Kidney (tissue), 14 donors: ENCODE results near the gene ADAMTS14. TPM values are rescaled to one million over a fixed set of nuclear protein-coding genes. Genes with fewer than 3 reads are reported as not detected.

Source experiments
- DNase-seq, 5 donors: peaks; one replicate each; pipeline ENCODE4 v3.0.0-alpha.2; 2013 to 2020
- FAIRE-seq: peaks from 2 replicates; lab custom pipeline; 2012; peaks lifted over from hg19 to GRCh38; lab: Jason Lieb, UNC
- H3K27ac ChIP-seq, 2 donors: one replicate each; pipeline ENCODE4 v1.7.0; 2013; ENCODE audit warnings: low read depth in 2 of 2, low read length in 2 of 2, inconsistent platforms in 1 of 2
- H3K27me3 ChIP-seq: one replicate; pipeline ENCODE4 v1.7.1; 2013; ENCODE audit warnings: low read length, inconsistent platforms; ENCODE audit not compliant: control insufficient read depth, insufficient read depth
- H3K36me3 ChIP-seq, 3 donors: one replicate each; pipeline versions ENCODE4 v1.7.0 to v1.7.1; 2013; ENCODE audit warnings: low read length in 3 of 3, control low read depth in 1 of 3, inconsistent platforms in 1 of 3; ENCODE audit not compliant: insufficient read depth in 3 of 3, control insufficient read depth in 2 of 3
- H3K4me1 ChIP-seq, 3 donors: one replicate each; pipeline versions ENCODE4 v1.7.0 to v1.7.1; 2013; ENCODE audit warnings: low read length in 3 of 3, inconsistent platforms in 1 of 3, low read depth in 1 of 3; ENCODE audit not compliant: control insufficient read depth in 2 of 3, insufficient read depth in 2 of 3
- H3K4me3 ChIP-seq, 3 donors: one replicate each; pipeline versions ENCODE4 v1.7.0 to v1.8.1; 2013; ENCODE audit warnings: low read length in 3 of 3, control low read depth in 1 of 3, inconsistent platforms in 1 of 3
- H3K9ac ChIP-seq, 3 donors: one replicate each; pipeline versions ENCODE4 v1.7.0 to v1.7.1; 2013; ENCODE audit warnings: low read length in 3 of 3, control low read depth in 1 of 3, inconsistent platforms in 1 of 3
- H3K9me3 ChIP-seq, 3 donors: one replicate each; pipeline versions ENCODE4 v1.7.0 to v1.7.1; 2013; ENCODE audit warnings: low read length in 3 of 3, control low read depth in 1 of 3, inconsistent platforms in 1 of 3; ENCODE audit not compliant: control insufficient read depth in 2 of 3, insufficient read depth in 1 of 3
- intact Hi-C: fragments of 100-400 bp; cut with DNase I; formaldehyde crosslinking; loops from one replicate; pipeline ENCODE4 v1.11.1; 2022
- polyA plus RNA-seq: library from polyadenylated mRNA; stranded (reverse); fragments of 350-450 nt; fragmentation: Illumina TruSeq; extraction: RNeasy Lipid Tissue Mini Kit (QIAGEN cat#74804); gene quantifications from one replicate; pipeline ENCODE4 v1.2.3, GENCODE V29; 2014; ENCODE audit warnings: low read depth, low replicate concordance; ENCODE audit not compliant: insufficient read depth
- total RNA-seq: library from RNA; stranded (reverse); fragmentation: NEBNext Ultra II Directional; extraction: Animal tissue kit (Norgen Biotek cat#: 25700); gene quantifications from one replicate; pipeline ENCODE4 v1.2.1, GENCODE V29; 2021
- TF ChIP-seq, protein P1 (sequence below): IDR thresholded peaks from 3 replicates; pipeline ENCODE4 v1.5.1; 2012; ENCODE audit warnings: mild to moderate bottlenecking, moderate library complexity, borderline replicate concordance; ENCODE audit not compliant: insufficient read depth; ENCODE audit errors: extremely low read depth
- donor health status: control.
- donor health status: control.
- donor health status: control.
- donor health status: control.
- donor health status: control.
- donor health status: DM: yes; HTN: yes; CAD: no.
- donor health status: Normal renal cell carcinoma (clear cell type).

Gene ADAMTS14
- total and polyA plus RNA-seq, 2 donors from 2014 or later, result 0.47 TPM; not detected in 1

DNA sequence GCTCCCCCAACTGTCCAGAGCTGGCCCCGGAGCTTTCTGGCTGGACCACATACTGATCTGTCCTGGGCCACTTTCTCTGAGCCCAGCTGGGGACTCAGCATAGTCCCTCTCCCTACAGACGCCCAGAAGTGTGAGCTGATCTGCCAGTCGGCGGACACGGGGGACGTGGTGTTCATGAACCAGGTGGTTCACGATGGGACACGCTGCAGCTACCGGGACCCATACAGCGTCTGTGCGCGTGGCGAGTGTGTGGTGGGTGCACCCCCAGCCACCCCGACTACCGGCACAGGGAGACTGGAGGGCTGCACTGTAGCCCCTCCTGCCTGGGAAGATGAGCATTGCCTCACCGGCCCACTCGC, 71.1 kb downstream of the ADAMTS14 start:
- H3K27me3 ChIP-seq, result no peaks in the 10 kb centered on the region
- peaks cover 7 to 12% (median 7%) of the 10 kb centered on the region in 3 donors for H3K4me1 ChIP-seq
- DNase-seq (peak in 1 of 5 donors; percentile 40), FAIRE-seq (no peak)
- H3K27ac ChIP-seq, result no peak overlapping the region
- no peak overlapping the region for H3K4me3 ChIP-seq
- no peak overlapping the region for H3K9ac ChIP-seq
- TF ChIP-seq, protein P1, sequence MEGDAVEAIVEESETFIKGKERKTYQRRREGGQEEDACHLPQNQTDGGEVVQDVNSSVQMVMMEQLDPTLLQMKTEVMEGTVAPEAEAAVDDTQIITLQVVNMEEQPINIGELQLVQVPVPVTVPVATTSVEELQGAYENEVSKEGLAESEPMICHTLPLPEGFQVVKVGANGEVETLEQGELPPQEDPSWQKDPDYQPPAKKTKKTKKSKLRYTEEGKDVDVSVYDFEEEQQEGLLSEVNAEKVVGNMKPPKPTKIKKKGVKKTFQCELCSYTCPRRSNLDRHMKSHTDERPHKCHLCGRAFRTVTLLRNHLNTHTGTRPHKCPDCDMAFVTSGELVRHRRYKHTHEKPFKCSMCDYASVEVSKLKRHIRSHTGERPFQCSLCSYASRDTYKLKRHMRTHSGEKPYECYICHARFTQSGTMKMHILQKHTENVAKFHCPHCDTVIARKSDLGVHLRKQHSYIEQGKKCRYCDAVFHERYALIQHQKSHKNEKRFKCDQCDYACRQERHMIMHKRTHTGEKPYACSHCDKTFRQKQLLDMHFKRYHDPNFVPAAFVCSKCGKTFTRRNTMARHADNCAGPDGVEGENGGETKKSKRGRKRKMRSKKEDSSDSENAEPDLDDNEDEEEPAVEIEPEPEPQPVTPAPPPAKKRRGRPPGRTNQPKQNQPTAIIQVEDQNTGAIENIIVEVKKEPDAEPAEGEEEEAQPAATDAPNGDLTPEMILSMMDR, result no peak
- intact Hi-C loops, result no loop called here
- H3K36me3 ChIP-seq, result no peaks in the 10 kb centered on the region
- H3K9me3 ChIP-seq, result no peaks in the 10 kb centered on the region

DNA sequence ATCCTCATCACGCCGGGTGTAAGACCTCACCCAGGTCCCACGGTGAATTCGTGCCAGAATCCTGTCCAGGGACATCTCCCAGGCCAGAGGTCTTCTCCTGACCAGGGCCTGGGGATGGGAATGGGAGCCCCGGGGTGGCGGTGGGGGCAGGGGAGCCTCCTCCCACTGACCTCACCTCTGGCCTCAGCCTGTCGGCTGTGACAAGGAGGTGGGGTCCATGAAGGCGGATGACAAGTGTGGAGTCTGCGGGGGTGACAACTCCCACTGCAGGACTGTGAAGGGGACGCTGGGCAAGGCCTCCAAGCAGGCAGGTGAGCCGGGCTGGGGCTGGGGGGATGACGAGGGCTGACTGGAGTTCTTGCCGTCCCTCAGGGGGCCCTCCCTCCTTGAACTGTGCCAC, 71.6 kb downstream of the ADAMTS14 start:
- no peaks in the 10 kb centered on the region for H3K27me3 ChIP-seq
- H3K36me3 ChIP-seq, result no peaks in the 10 kb centered on the region
- no peak for FAIRE-seq
- H3K27ac ChIP-seq, result no peak overlapping the region
- TF ChIP-seq, protein P1, result no peak
- H3K4me3 ChIP-seq, result no peak overlapping the region
- peaks cover 6 to 12% (median 7%) of the 10 kb centered on the region in 3 donors for H3K4me1 ChIP-seq
- intact Hi-C loops, result no loop called here
- H3K9me3 ChIP-seq, result no peaks in the 10 kb centered on the region
- DNase-seq, result peak in 1 of 5 donors; percentile 56
- no peak overlapping the region for H3K9ac ChIP-seq

DNA sequence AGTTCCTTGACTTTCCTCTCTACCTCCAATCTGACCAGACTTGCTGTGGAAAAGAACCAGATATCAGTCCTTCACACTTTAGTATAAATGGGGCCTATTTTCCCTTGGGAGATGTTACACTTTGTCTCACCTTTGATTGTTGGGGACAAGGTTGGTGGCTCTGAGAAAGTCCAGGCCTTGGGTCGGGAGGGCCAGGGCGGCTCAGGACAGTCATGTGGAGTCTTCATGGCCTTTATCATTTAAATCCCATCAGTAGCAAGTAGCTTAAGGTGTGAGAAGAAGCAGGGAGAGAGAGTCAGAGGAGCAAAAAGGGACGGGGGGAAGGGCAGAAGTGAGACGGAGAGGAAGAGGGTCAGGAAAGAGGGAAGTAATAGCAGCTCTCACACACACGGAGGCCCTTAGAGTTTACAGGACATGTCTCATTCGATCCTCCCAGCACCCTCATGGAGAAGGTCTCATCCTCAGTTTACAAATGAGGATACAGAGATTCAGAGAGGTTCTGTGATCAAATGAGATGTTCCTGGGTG, 72.4 kb downstream of the ADAMTS14 start:
- Histone ChIP-seq H3K36me3 (no peaks in the 10 kb centered on the region), H3K27ac (no peak overlapping the region), H3K9ac (no peak overlapping the region), H3K27me3 (no peaks in the 10 kb centered on the region), H3K4me3 (no peak overlapping the region), H3K9me3 (no peaks in the 10 kb centered on the region), H3K4me1 (peaks cover 6 to 12% (median 7%) of the 10 kb centered on the region in 3 donors)
- DNase-seq, result no peak
- TF ChIP-seq, protein P1, result no peak
- intact Hi-C loops, result no loop called here
- FAIRE-seq, result no peak

DNA sequence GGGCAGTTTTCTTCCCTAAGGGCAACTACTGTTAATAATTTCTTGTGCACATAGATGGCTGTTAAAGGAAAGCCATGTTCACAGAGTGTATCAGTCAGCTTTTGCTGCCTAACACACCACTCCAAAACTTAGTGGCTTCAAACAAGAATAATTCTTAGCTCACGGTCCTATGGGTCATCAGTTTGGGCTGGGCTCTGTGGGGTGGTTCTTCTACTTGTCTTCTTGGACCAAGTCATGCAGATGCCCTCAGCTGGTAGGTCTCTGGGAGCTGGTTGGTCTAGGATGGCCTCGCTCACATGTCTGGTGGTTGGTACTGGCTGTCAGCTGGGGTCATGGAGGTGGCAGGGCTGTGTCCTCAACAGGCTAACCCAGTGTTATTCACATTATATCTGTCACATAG, 73.2 kb downstream of the ADAMTS14 start:
- DNase-seq (no peak), FAIRE-seq (no peak)
- intact Hi-C loops, result no loop called here
- no peak overlapping the region for H3K9ac ChIP-seq
- H3K27ac ChIP-seq, result no peak overlapping the region
- H3K27me3 ChIP-seq, result no peaks in the 10 kb centered on the region
- no peaks in the 10 kb centered on the region for H3K36me3 ChIP-seq
- no peak overlapping the region for H3K4me3 ChIP-seq
- TF ChIP-seq, protein P1, result no peak
- no peaks in the 10 kb centered on the region for H3K9me3 ChIP-seq
- peaks cover 6 to 12% (median 7%) of the 10 kb centered on the region in 3 donors for H3K4me1 ChIP-seq
